HEK293 (cell line): ENCODE data around the gene INO80B.

ENCODE experiments used
- BCL11A ChIP-seq: fragments of 450-650 bp; formaldehyde crosslinking; IDR thresholded peaks from 2 replicates; pipeline ENCODE4 v1.5.1; 2016; ENCODE audit warnings: low read depth, missing biosample characterization, missing genetic modification characterization
- BCL11B ChIP-seq: fragments of 450-650 bp; formaldehyde crosslinking; IDR thresholded peaks from 2 replicates; pipeline ENCODE4 v1.5.1; 2016; ENCODE audit warnings: low read depth, missing biosample characterization, missing genetic modification characterization
- BCL6B ChIP-seq: fragments of 450-650 bp; formaldehyde crosslinking; IDR thresholded peaks from 2 replicates; pipeline ENCODE4 v1.5.1; 2017; ENCODE audit warnings: missing biosample characterization, missing genetic modification characterization
- GLI4 ChIP-seq: fragments of 450-650 bp; formaldehyde crosslinking; IDR thresholded peaks from 2 replicates; pipeline ENCODE4 v1.5.1; 2016; ENCODE audit warnings: missing biosample characterization, missing genetic modification characterization
- HOXC10 ChIP-seq: sonication (generic); formaldehyde crosslinking; IDR thresholded peaks from 2 replicates; pipeline ENCODE4 v1.8.1; 2023; ENCODE audit warnings: mild to moderate bottlenecking, missing genetic modification reagents
- KLF10 ChIP-seq: fragments of 450-650 bp; IDR thresholded peaks from 2 replicates; pipeline ENCODE4 v1.5.1; 2018; ENCODE audit warnings: missing biosample characterization, mild to moderate bottlenecking, missing genetic modification characterization
- MEIS1 ChIP-seq: sonication (generic); formaldehyde crosslinking; IDR thresholded peaks from 2 replicates; pipeline ENCODE4 v1.8.1; 2022; ENCODE audit warnings: missing genetic modification reagents, mild to moderate bottlenecking, borderline replicate concordance
- MYNN ChIP-seq: fragments of 450-650 bp; formaldehyde crosslinking; IDR thresholded peaks from 2 replicates; pipeline ENCODE4 v1.5.1; 2016; ENCODE audit warnings: missing biosample characterization, missing genetic modification characterization, borderline replicate concordance
- OSR2 ChIP-seq: fragments of 450-650 bp; formaldehyde crosslinking; IDR thresholded peaks from 2 replicates; pipeline ENCODE4 v1.5.1; 2016; ENCODE audit warnings: missing biosample characterization, missing genetic modification characterization
- SP2 ChIP-seq: fragments of 450-650 bp; formaldehyde crosslinking; IDR thresholded peaks from 2 replicates; pipeline ENCODE4 v1.5.1; 2016; ENCODE audit warnings: missing biosample characterization, missing genetic modification characterization
- YY1 ChIP-seq: fragments of 450-650 bp; formaldehyde crosslinking; IDR thresholded peaks from 2 replicates; pipeline ENCODE4 v1.5.1; 2018; ENCODE audit warnings: missing biosample characterization, missing genetic modification characterization
- ZNF157 ChIP-seq: fragments of 450-650 bp; formaldehyde crosslinking; IDR thresholded peaks from 2 replicates; pipeline ENCODE4 v1.5.1; 2016; ENCODE audit warnings: missing biosample characterization, missing genetic modification characterization
- ZNF174 ChIP-seq: fragments of 450-650 bp; formaldehyde crosslinking; IDR thresholded peaks from 2 replicates; pipeline ENCODE4 v1.5.0; 2017; ENCODE audit warnings: missing biosample characterization, mild to moderate bottlenecking, missing genetic modification characterization
- ZNF211 ChIP-seq: fragments of 450-650 bp; formaldehyde crosslinking; IDR thresholded peaks from 2 replicates; pipeline ENCODE4 v1.5.1; 2016; ENCODE audit warnings: low read depth, missing biosample characterization, missing genetic modification characterization
- ZNF214 ChIP-seq: fragments of 450-650 bp; formaldehyde crosslinking; IDR thresholded peaks from 2 replicates; pipeline ENCODE4 v1.5.1; 2017; ENCODE audit warnings: missing biosample characterization, mild to moderate bottlenecking, missing genetic modification characterization, borderline replicate concordance
- ZNF221 ChIP-seq: fragments of 450-650 bp; formaldehyde crosslinking; IDR thresholded peaks from 2 replicates; pipeline ENCODE4 v1.5.1; 2017; ENCODE audit warnings: missing biosample characterization, missing genetic modification characterization, borderline replicate concordance
- ZNF24 ChIP-seq: fragments of 450-650 bp; formaldehyde crosslinking; IDR thresholded peaks from 2 replicates; pipeline ENCODE4 v1.5.1; 2016; ENCODE audit warnings: missing biosample characterization, missing genetic modification characterization
- ZNF324 ChIP-seq: fragments of 450-650 bp; formaldehyde crosslinking; IDR thresholded peaks from 2 replicates; pipeline ENCODE4 v1.5.1; 2016; ENCODE audit warnings: missing biosample characterization, missing genetic modification characterization
- ZNF510 ChIP-seq: fragments of 450-650 bp; formaldehyde crosslinking; IDR thresholded peaks from 2 replicates; pipeline ENCODE4 v1.5.1; 2018; ENCODE audit warnings: mild to moderate bottlenecking, missing genetic modification characterization, missing biosample characterization; ENCODE audit not compliant: insufficient replicate concordance
- ZNF514 ChIP-seq: fragments of 450-650 bp; formaldehyde crosslinking; IDR thresholded peaks from 2 replicates; pipeline ENCODE4 v1.5.1; 2016; ENCODE audit warnings: missing biosample characterization, missing genetic modification characterization
- ZNF560 ChIP-seq: fragments of 450-650 bp; formaldehyde crosslinking; IDR thresholded peaks from 2 replicates; pipeline ENCODE4 v1.5.1; 2017; ENCODE audit warnings: missing biosample characterization, missing genetic modification characterization, borderline replicate concordance
- ZNF626 ChIP-seq: fragments of 450-650 bp; sonication (Bioruptor Pico); formaldehyde crosslinking; IDR thresholded peaks from 2 replicates; pipeline ENCODE4 v1.5.1; 2018; ENCODE audit warnings: missing biosample characterization, missing genetic modification characterization, inconsistent platforms
- ZNF658 ChIP-seq: fragments of 450-650 bp; formaldehyde crosslinking; IDR thresholded peaks from 2 replicates; pipeline ENCODE4; 2016; ENCODE audit warnings: missing biosample characterization, missing genetic modification characterization
- ZNF707 ChIP-seq: fragments of 450-650 bp; formaldehyde crosslinking; IDR thresholded peaks from 2 replicates; pipeline ENCODE4 v1.5.1; 2016; ENCODE audit warnings: missing biosample characterization, missing genetic modification characterization
- ZNF747 ChIP-seq: fragments of 450-650 bp; formaldehyde crosslinking; IDR thresholded peaks from 2 replicates; pipeline ENCODE4 v1.5.1; 2016; ENCODE audit warnings: missing biosample characterization, missing genetic modification characterization
- ZNF768 ChIP-seq: fragments of 450-650 bp; formaldehyde crosslinking; IDR thresholded peaks from 2 replicates; pipeline ENCODE4 v1.5.1; 2018; ENCODE audit warnings: missing biosample characterization, mild to moderate bottlenecking, missing genetic modification characterization
- ZNF792 ChIP-seq: fragments of 450-650 bp; formaldehyde crosslinking; IDR thresholded peaks from 2 replicates; pipeline ENCODE4 v1.5.1; 2016; ENCODE audit warnings: missing biosample characterization, missing genetic modification characterization
- ZSCAN4 ChIP-seq: fragments of 450-650 bp; formaldehyde crosslinking; IDR thresholded peaks from 2 replicates; pipeline ENCODE4 v1.5.1; 2017; ENCODE audit warnings: missing biosample characterization, missing genetic modification characterization
- ZXDB ChIP-seq: fragments of 450-650 bp; formaldehyde crosslinking; IDR thresholded peaks from 2 replicates; pipeline ENCODE4 v1.5.1; 2016; ENCODE audit warnings: missing biosample characterization, missing genetic modification characterization
- TF ChIP-seq, protein P1 (sequence below): fragments of 450-650 bp; formaldehyde crosslinking; IDR thresholded peaks from 2 replicates; pipeline ENCODE4 v1.5.1; 2016; ENCODE audit warnings: missing biosample characterization, missing genetic modification characterization
- TF ChIP-seq, protein P2 (sequence below): fragments of 450-650 bp; formaldehyde crosslinking; IDR thresholded peaks from 2 replicates; pipeline ENCODE4 v1.5.1; 2016; ENCODE audit warnings: missing biosample characterization, missing genetic modification characterization, borderline replicate concordance
- TF ChIP-seq, protein P3 (sequence below): fragments of 450-650 bp; formaldehyde crosslinking; IDR thresholded peaks from 2 replicates; pipeline ENCODE4 v1.5.1; 2016; ENCODE audit warnings: missing biosample characterization, missing genetic modification characterization
- TF ChIP-seq, protein P4 (sequence below): fragments of 450-650 bp; IDR thresholded peaks from 2 replicates; pipeline ENCODE4 v1.5.1; 2018; ENCODE audit warnings: missing biosample characterization, mild to moderate bottlenecking, missing genetic modification characterization

INO80B gene

DNA sequence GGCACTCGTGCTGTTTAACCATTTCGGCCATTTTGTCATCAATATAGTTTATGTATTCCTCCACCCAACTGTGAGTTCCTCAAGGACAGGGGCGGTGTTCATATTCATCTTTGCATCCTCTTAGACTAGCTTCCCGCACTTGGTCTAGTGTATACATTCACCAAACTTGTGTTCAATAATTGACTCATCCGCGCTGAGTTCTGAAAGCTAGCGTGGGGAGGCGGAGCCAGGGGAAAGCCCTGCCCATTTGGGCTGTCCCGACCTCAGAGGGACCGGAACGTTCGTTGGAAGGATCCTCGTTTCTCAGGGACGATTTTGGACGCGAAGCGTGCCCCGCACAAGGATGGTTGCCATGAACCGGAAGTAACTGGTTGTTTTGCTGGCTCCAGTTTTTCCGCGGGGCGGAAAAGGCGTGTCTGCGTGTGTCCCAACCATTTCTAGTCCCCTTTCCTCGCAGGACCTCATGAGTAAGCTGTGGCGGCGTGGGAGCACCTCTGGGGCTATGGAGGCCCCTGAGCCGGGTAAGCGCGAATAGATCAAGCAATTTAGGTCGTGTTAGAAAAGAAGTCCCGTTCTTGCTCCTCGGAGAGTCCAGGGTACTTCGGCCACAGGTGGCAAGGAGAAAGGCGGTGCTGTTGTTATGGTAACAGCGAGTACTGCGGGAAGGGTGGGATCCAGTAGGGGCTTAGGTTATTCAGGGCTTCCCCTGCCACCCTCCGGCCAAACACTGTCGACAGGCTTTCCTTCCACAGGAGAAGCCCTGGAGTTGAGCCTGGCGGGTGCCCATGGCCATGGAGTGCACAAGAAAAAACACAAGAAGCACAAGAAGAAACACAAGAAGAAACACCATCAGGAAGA, at the start of gene INO80B (continued):
- no peak for TF ChIP-seq ZNF768
- no peak for TF ChIP-seq ZNF157 (tag by site-specific recombination)
- TF ChIP-seq ZNF792 = peak; percentile 82; the same call in 1 of the 2 replicates
- no peak for TF ChIP-seq ZNF626 (tag by site-specific recombination)
- TF ChIP-seq OSR2 (tag by site-specific recombination) = no peak
- TF ChIP-seq, protein P1, sequence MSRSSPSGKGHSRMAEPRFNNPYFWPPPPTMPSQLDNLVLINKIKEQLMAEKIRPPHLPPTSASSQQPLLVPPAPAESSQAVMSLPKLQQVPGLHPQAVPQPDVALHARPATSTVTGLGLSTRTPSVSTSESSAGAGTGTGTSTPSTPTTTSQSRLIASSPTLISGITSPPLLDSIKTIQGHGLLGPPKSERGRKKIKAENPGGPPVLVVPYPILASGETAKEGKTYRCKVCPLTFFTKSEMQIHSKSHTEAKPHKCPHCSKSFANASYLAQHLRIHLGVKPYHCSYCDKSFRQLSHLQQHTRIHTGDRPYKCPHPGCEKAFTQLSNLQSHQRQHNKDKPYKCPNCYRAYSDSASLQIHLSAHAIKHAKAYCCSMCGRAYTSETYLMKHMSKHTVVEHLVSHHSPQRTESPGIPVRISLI (tag by site-specific recombination) = peak; percentile 48; the same call in 1 of the 2 replicates
- no peak for TF ChIP-seq MYNN (tag by site-specific recombination)
- TF ChIP-seq ZNF707 = no peak
- no peak for TF ChIP-seq BCL6B (tag by site-specific recombination)
- no peak for TF ChIP-seq HOXC10
- TF ChIP-seq ZNF221 (tag by site-specific recombination) = 0 out of 2 replicates have a peak, but pooled peaks have one; percentile 8
- peak; percentile 90 for TF ChIP-seq SP2 (tag by site-specific recombination)
- TF ChIP-seq, protein P2, sequence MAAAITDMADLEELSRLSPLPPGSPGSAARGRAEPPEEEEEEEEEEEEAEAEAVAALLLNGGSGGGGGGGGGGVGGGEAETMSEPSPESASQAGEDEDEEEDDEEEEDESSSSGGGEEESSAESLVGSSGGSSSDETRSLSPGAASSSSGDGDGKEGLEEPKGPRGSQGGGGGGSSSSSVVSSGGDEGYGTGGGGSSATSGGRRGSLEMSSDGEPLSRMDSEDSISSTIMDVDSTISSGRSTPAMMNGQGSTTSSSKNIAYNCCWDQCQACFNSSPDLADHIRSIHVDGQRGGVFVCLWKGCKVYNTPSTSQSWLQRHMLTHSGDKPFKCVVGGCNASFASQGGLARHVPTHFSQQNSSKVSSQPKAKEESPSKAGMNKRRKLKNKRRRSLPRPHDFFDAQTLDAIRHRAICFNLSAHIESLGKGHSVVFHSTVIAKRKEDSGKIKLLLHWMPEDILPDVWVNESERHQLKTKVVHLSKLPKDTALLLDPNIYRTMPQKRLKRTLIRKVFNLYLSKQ (tag by site-specific recombination) = no peak
- peak; percentile 94 for TF ChIP-seq ZXDB (tag by site-specific recombination)
- no peak for TF ChIP-seq BCL11B (tag by site-specific recombination)
- peak; percentile 99 for TF ChIP-seq YY1
- no peak for TF ChIP-seq ZNF510 (tag by site-specific recombination)
- TF ChIP-seq ZNF24 (tag by site-specific recombination) = peak; percentile 94
- peak; percentile 94 for TF ChIP-seq ZNF324 (tag by site-specific recombination)
- no peak for TF ChIP-seq ZNF174 (tag by site-specific recombination)
- TF ChIP-seq ZSCAN4 (tag by site-specific recombination) = peak; percentile 53
- TF ChIP-seq, protein P3, sequence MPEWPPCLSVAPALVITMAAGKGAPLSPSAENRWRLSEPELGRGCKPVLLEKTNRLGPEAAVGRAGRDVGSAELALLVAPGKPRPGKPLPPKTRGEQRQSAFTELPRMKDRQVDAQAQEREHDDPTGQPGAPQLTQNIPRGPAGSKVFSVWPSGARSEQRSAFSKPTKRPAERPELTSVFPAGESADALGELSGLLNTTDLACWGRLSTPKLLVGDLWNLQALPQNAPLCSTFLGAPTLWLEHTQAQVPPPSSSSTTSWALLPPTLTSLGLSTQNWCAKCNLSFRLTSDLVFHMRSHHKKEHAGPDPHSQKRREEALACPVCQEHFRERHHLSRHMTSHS (tag by site-specific recombination) = no peak
- TF ChIP-seq ZNF747 (tag by site-specific recombination) = no peak
- no peak for TF ChIP-seq ZNF658 (tag by site-specific recombination)
- TF ChIP-seq, protein P4, sequence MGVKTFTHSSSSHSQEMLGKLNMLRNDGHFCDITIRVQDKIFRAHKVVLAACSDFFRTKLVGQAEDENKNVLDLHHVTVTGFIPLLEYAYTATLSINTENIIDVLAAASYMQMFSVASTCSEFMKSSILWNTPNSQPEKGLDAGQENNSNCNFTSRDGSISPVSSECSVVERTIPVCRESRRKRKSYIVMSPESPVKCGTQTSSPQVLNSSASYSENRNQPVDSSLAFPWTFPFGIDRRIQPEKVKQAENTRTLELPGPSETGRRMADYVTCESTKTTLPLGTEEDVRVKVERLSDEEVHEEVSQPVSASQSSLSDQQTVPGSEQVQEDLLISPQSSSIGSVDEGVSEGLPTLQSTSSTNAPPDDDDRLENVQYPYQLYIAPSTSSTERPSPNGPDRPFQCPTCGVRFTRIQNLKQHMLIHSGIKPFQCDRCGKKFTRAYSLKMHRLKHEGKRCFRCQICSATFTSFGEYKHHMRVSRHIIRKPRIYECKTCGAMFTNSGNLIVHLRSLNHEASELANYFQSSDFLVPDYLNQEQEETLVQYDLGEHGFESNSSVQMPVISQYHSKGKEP (tag by site-specific recombination) = peak; percentile 56; the same call in 1 of the 2 replicates
- TF ChIP-seq ZNF211 (tag by site-specific recombination) = no peak
- TF ChIP-seq ZNF214 = no peak
- TF ChIP-seq KLF10 (tag by site-specific recombination) = peak; percentile 98
- TF ChIP-seq MEIS1 (CRISPR knock-in tag) = no peak
- no peak for TF ChIP-seq BCL11A (tag by site-specific recombination)
- TF ChIP-seq GLI4 (tag by site-specific recombination) = 0 out of 2 replicates have a peak, but pooled peaks have one; percentile 31
- no peak for TF ChIP-seq ZNF560 (tag by site-specific recombination)
- TF ChIP-seq ZNF514 (tag by site-specific recombination) = no peak
